NCI-H82 treated with DMSO at 0.1 percent for 48 hours (cell line): ENCODE data around the gene VDR.

Source experiments
- DNase-seq: peaks from one replicate; lab custom pipeline; 2025; ENCODE audit not compliant: unreplicated experiment; lab: John Stamatoyannopoulos, UW

VDR gene

DNA sequence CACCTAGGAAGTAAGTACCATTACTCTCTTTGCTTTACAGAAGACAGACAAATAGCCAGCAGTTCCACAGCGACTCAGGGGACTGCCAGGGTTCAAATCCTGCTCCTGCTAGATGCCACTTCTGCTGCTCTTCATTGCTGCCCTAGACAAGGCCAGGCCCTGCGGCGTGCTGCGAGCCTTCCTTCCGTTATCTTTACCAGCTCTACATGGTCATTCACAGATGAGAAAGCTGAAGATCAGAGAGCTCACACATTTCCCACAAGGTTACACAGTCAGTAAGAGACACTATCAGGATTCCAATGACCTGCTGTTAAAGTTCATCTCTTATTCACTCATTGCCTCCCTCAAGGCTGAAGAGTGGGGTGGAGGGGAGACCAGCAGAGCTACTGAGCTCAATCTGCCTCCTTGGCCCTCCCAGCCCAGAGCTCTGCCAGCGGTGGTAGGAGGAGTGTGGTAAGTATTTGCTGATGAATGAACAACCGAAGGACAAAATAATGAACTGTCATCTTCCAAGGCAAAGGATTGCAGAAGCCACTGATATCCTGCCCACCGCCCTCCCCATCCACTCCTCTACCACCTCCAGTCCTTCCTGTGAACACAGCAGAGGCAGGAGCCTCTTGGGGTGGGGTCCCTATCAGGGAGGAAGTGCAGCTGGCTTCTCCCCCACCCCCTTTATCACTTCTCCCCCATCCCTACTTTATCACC, 70.4 kb downstream of the VDR start:
- DNase-seq = no peak

DNA sequence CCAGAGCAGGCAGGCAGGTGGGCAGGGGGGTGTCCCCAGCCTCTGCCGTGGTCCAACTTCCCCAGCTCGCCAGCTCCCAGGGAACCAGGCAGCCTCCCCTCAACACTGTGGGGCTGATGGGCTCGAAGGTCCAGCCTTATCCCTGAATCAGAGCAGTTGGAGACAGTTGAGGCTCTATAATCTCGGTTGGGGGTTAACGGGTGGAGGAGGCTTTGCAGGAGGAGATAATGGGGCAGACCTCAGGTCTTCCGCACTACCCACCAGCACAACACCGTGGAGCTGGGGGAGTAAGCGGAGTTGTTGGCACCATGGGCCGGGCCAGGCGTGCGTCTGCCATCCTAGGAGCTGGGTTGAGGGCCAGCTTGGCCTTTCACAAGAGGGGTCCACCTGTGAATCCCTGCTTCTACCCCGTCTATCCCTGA, 71.2 kb downstream of the VDR start:
- DNase-seq = no peak

DNA sequence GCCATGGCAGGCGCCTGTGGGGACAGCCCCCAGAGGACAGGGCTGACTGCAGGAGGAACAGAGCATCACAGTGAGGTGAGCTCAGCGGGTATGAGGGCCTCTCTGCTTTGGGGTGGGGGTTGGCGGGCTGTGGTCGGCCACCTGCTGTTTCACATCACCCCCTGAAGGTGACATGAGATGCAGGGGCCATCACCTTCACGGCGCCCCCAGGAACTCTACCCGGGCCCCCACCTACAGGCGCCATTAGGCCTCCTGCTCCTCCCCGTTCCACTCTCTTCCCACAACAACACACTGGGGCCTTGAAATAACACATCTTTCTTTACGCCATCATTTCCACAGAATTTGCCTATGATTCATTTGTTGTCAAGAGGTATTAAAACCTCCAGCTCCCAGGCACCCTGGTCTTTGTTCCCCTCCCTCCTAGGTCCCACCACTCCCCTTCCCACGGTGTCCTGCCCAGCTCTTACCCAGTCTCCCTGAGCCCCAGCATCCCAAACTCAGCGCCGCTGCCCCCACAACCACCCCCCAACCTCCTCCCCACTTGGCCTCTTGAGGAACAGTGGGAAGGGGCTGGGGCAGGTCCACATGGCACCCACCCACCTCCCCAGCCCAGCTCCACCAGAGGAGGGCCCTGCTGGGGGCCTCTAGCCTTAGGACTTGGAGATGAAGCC, 72.4 kb downstream of the VDR start:
- DNase-seq = no peak

DNA sequence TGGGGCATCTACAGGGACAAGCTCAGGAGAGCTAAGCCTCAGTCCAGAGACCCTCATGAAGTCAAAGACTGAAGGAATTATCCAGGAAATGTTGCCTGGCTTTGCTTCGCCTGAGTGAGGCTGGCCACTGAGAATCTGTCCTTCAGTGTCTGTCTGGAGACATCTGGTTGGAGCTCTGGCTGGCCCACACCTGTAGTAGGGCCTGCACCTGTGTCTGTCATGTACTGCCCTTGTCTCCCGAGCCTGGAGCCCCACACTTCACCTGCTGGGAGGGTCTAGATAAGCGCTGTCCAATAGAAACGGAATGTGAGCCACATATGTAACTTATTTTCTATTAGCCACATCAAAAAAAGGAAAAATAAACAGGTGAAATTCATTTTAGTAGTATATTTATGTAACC, 75.2 kb downstream of the VDR start:
- DNase-seq = no peak

DNA sequence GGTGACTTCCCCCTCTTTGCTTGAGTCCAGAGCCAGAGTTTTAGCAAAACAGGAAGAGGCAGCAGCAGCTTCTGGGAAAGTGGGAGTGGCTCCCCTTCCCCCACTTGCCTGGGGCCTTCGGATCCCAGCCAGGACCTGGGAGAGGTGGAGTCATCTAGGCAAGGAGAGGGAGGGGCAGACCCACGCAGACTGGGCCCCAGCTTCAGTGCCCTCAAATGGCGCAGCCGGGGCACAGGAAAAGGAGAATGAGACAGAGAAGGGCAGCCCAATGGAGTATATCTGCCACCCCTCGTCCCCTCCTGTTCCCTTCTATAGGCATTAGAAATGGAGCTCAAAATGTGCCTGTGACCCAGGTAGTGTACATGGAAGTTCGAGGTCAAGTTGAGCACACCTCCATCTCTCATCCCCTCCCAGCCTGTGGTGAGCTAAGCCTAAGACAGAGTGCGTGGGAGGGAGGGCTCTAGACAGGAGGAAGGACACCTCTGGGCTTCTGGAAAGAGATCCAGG, 75.8 kb downstream of the VDR start:
- DNase-seq = no peak

DNA sequence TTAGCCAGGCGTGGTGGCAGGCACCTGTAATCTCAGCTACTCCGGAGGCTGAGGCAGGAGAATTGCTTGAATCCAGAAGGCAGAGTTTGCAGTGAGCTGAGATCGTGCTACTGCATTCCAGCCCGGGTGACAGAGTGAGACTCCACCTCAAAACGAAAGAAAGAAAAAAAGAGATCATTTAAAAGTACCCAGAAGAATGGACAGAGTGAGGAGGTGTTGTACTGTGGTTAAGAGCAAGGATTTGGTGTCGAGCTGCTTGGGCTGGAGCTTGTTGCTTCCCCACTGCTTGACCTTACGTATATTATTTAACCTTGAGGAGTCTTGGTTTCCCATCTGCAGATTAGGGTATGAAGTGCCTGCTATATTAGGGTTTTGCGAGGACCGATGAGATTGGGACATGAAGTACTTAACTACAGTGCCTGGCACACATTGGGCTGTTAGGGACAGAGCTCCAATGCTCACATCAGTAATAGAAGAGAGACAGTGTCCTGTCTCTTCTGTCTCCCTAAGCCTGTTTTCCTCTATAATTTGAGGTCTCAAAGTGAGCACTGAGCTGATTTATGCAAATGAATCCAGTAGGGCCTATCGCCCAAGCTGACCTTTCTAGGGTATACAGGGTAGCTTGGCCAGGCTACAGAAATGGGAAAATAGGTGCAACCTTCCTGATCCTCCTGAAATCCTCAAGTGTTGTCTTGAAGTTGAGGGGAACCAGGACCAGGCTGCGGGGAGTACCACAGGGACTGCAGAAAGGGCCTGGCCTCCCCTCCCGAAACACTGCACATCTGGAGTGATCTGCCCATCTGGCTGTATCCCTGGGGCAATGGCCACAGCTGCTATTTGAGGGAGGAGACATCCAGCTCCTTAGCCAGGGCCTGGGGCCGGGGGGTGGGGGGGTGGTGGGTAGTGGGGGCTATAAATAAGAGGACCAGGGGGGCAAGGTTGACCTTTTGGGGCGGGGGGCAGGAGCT, 76.5 kb downstream of the VDR start:
- no peak for DNase-seq

DNA sequence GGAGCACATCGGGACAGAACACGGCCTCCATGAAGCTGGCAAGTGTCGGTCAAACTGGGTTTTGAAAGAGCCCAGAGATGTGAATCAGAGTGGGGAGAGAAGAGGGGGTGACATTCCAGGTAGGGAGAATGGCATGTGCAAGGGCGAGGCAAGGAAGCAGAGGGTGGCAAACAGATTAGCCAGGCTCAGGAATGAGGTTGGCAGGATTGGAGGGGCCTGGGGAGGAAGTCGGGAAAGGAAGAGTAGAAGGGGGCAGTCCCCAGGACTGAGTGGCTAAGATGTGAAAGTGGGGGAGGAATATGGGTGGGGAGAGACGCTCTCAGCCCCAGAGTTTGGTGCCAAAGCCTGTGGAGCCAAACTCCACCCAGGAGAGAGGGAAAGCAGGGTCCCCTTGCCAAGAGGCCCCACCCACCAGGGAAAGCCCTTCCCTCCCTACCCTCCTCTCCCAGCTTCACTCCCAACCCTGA, 79.6 kb downstream of the VDR start:
- no peak for DNase-seq

DNA sequence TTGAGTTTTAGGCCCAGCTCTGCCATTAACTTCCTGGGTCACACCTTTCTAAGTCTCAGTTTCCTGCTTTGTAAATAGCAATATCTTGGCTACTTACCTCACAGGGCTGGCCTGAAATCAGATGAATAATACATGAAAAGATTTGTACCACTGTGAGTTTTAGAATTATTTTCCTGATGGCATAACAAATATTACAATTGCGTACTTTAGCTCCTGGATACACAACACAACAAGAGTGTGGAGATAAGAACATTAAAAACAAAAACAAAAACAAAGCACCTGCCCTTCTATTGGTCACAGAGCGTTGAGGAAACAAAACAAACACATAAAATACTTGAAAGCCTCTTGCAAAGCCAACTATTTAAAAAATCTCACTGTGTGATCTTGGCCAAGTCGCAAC, 80.2 kb downstream of the VDR start:
- DNase-seq = no peak

DNA sequence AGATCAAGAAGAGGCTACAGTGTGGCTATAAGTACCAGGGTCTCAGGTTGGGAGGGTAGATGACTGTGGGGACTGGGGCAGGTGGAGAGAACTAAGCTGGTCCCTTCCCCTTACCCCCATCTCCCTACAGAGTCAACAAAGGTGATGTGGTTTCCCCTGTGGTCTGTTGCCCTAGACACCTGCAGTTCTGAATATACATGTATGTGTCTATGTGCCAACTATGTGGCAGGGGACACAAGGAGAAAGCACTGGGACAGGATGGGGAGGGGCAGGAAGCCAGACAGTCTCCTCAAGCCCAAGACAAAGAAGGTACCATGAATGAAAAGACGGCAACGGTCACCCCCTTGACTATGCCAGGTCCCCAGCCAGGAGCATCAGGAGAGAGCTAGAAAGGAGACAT, 80.6 kb downstream of the VDR start:
- DNase-seq = no peak

DNA sequence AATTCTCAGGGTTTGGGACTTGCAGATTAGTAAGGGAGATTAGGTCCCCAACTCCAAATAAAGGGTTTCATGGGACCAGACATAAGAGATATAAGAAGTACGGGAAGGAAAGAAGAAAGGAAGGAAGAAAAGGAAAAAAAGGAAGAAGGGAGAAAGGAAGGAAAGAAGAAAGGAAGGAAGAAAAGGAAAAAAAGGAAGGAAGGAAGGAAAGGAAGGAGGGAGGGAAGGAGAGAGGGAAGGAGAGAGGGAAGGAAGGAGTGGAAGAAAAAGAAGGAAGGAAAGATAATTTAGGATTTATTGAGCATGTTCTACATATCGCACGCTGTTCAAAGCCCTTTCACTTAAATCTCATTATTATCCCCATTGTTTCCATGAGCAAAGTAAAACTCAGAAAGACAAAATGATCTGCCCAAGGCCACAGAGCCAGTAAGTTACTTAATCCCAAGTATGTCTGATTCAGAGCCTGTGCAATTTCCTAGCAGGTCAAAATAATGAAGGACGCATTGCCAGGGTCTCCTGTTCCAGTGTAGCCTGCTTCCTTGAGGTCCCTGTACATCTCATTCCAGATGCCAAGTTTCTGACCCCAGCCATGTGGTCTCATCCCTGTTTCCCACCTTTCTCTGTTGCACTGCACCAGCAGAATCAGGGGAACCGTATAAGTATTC, 81.2 kb downstream of the VDR start:
- no peak for DNase-seq

DNA sequence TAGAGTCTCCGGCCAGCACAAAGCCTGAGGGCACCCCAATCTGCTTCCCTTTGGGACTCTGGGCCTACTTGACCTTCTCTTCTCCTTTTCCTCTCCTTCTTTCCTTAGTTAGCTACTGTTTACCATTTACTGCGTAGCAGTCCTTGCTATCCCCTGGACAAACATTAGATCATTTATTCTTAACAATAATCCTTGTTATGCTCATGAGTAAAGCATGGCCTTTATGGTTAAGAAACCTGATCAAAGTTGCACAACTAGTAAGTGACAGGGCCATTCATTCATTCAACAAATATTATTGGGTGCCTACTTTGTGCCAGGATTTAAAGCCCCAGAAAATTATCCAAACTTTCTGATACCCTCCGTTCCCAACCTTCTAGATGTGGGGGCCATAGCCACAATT, 81.9 kb downstream of the VDR start:
- DNase-seq = no peak

DNA sequence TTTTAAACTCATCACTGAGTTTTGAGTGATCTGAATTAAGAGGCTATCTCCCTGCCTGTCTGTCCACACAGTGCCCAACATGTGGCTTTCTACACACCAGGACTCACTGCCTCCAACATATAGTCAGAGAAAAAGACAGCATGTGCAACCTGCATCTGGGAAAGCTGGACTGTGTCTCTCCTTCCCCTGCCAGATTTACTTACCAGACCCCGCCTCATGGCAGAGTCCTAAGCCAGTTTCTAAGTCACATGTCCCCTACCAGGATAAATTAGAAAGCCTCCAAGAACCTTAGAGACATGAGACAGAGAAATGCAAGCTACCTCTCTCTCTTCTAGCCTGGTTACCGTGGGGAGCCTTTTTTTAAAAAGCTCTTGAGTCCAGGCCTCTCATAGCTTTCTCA, 82.4 kb downstream of the VDR start:
- DNase-seq = no peak

DNA sequence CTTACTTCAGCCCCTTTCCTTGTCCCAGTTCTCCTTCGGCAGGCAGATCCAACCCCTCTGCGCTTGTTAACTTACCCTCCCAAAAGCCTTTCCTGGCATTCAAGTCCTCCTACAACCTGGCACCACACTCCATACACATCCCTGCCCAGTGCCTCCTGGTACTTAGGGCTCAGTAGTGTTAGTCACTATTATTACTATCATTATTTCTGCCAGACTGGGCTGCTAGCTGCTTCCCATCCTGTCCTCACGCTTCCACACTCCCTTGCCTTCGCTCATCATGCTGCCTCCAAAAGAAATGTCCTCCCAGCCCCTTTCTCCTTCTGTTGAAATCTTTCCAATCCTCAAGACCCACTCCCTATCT, 83.5 kb downstream of the VDR start:
- DNase-seq = no peak

DNA sequence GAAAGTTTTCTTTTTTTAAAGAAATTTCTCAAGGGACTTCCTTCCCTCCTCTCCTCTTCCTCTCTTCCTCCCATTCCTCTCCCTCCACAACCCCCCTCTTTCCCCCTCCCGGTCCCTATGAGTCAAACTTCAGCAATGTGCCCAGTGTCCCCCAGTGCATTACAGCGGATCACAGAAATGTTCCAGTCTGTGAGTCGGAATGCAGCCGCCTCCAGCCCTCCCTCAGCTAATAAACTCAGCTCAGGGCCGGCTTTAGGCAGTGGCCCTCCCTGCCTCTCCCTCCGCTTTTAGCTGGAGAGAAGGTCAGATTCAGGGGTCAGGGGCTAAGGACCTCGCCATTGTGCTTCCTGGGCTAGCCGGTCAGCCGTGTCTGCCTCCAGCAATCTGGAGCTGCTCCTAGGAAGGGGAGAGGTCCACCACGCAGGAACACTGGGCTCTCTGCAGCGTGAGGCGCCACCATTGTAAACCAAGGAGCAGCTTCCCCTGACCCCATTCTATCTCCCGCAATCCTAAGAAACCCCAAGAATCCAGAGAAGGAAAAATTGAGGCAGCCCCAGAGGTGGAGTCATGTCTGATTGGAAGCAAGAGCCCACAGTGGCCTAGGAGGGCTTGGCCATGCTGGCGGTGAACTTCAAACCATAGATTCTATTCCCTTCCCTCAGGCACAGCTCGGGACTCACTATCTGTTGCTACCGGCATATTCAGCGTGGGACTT, 84.0 kb downstream of the VDR start:
- DNase-seq = no peak

DNA sequence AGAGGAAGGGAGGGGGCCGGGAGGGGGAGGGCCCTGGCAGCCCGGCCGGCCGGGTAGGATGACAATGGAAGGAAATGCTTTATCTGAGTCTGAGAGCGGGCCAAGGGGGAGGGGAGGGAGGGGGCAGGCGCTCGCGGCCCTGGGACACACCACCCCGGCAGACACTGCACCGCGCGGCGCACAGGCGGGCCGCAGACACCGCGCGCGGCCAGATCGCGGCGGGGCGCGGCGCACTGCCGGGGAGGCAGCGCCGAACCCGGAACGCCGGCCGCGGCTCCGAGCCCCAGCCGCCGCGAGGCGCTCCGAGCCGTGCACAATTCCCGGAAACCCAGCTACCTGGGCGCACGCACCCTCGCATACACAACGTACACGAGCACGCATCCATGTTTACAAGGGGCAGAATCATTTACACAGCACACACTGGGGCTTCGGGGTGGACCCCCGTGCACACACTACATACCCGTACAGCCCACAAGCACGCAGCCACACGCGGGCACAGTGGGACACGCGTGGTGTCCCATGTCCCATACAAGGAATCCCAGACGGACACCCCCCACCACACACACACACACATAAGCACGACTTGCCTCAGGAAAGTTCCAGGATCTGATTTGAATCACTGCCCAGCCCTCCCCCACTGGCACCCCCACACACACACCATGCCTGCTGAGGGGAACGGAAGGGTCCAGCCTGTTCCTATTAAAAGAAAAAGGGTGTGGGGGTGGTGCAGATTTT, 84.7 kb downstream of the VDR start, which contains the start of gene HDAC7:
TSS of gene HDAC7 (minus strand) at position 8 of the 735 bp plus-strand sequence. CDS start 118 bp downstream, outside the sequence.
- peak; percentile 32 for DNase-seq

DNA sequence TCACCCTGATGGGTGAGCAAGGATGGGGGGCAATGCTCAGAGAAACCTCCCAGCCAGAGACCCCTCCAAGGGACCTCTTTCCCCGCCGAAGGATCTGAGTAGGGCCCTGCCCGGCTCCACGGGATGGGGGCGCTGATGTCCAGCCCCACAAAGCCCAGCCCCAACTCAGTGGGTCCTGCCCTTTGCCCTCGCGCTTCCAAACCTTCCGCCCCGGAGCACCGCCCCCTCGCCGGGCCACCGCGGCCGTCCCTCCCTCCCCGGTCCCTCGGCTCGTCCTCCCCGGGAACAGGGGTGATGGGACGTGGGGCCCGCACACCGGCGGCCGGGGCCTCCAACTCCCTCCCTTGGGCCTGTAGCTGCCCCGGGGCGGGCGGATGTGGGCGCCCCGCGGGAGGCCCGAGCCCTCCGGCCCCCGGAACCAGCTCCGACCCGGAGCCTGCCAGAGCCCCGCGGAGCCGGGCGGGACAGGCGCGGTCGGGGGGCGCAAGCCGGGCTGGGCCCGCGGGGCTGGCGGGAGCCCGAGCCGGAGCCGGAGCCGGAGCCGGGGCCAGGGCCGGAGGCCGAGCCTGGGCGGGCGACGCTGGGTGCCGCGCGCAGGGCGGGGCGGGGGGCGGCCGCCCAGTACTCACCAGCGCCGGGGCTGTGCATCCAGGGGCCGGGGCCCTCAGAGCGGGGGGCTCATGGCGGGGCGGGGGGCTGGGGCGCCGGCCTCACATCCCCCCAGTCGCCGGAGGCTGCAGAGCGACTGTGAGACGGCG, 85.5 kb downstream of the VDR start:
- no peak for DNase-seq

DNA sequence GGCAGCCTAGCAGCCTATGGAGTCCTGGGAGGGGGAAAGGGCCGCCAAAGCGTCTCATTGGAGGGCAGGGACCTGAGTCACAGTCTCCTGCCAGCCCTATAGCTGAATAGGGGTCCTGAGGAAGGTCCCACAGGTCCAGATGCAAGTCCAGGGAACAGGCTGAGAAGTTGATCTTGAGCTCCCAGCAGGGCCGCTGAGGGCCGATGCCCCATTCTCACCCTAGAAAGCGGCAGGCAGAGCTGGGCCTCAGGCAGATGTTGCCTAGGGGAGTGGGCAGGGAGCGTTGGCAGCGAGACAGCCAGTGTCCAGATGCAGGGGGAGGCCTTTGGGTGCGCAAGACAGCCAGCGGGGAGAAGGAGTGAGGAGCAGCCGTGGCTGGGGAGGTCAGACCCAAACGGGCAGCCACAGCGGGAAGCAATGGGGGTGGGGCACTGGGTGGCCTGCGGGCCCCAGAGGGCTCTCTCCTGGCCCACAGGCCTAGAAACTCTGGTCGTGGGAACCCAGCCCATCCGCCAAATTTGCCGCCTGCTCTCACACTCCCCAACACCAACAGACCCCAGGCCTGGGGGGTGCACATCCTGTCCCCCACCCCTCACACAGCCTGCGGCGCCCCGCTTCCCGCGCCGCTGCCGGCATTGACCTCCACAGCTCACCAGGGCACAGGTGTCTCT, 86.2 kb downstream of the VDR start:
- DNase-seq = no peak

DNA sequence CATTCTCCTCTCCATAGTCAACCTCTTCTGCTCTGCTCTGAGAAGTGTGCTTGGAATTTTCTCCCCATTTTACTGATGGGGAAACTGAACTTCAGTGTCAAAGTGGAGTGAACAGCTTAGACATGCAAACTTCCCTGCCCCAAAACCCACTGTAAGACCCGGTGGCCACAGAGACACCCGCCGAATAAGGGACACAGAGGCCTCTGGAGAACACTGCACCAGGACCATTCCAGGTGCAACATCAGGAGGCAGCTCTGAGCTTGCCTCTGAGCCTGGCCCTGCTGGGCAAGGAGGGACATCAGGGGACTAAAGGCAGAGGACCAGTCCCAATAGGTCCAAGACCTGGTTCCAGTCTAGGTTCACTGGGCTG, 86.8 kb downstream of the VDR start:
- no peak for DNase-seq
